Renal cortical epithelial cell (primary cell): Measurements from ENCODE around the gene EDARADD. TPM values are rescaled to one million over a fixed set of nuclear protein-coding genes. Genes with fewer than 3 reads are reported as not detected.

Source experiments
- DNase-seq: peaks from one replicate; pipeline ENCODE4 v3.0.0-alpha.2; 2011; ENCODE audit warnings: low read depth
- total RNA-seq: library from RNA; depleted of rRNA; stranded (reverse); fragments of >200 nt; gene quantifications from 2 replicates; pipeline ENCODE4 v1.2.3, GENCODE V29; 2014

EDARADD gene
- total RNA-seq, 1 donor from 2014 or later = 0.05 TPM

GRCh38 chr1:236392182-236392581, 1.9 kb upstream of the EDARADD start:
- DNase-seq = no peak

- no peak for DNase-seq
Observed at GRCh38 chr1:236394879-236395229, 768 bp downstream of the EDARADD start.

- DNase-seq = no peak
Observed at GRCh38 chr1:236395230-236395946, 1.3 kb downstream of the EDARADD start.

GRCh38 chr1:236395947-236396664, 2.0 kb downstream of the EDARADD start:
- DNase-seq = no peak

GRCh38 chr1:236396665-236397043, 2.6 kb downstream of the EDARADD start:
- DNase-seq = no peak

- DNase-seq = no peak
Observed at GRCh38 chr1:236397173-236397759, 3.2 kb downstream of the EDARADD start.

GRCh38 chr1:236398538-236398937, 4.5 kb downstream of the EDARADD start:
- DNase-seq = no peak

- no peak for DNase-seq
Observed at GRCh38 chr1:236400061-236400603, 6.0 kb downstream of the EDARADD start.

- DNase-seq = no peak
Observed at GRCh38 chr1:236401698-236402097, 7.6 kb downstream of the EDARADD start.

GRCh38 chr1:236403905-236404696, 10.0 kb downstream of the EDARADD start:
- no peak for DNase-seq

- no peak for DNase-seq
Observed at GRCh38 chr1:236407059-236407458, 13.0 kb downstream of the EDARADD start.

- DNase-seq = no peak
Observed at GRCh38 chr1:236413688-236414087, 19.6 kb downstream of the EDARADD start.

GRCh38 chr1:236416165-236416564, 22.1 kb downstream of the EDARADD start:
- no peak for DNase-seq

- DNase-seq = no peak
Observed at GRCh38 chr1:236417336-236417735, 23.2 kb downstream of the EDARADD start.

- no peak for DNase-seq
Observed at GRCh38 chr1:236419502-236419901, 25.4 kb downstream of the EDARADD start.

GRCh38 chr1:236421022-236421421, 26.9 kb downstream of the EDARADD start:
- peak; percentile 16 for DNase-seq

GRCh38 chr1:236421850-236422516, 27.9 kb downstream of the EDARADD start:
- DNase-seq = no peak

GRCh38 chr1:236422517-236422876, 28.4 kb downstream of the EDARADD start:
- no peak for DNase-seq

- no peak for DNase-seq
Observed at GRCh38 chr1:236425031-236425663, 31.1 kb downstream of the EDARADD start.

GRCh38 chr1:236426215-236426614, 32.1 kb downstream of the EDARADD start:
- no peak for DNase-seq

- DNase-seq = peak; percentile 69
Observed at GRCh38 chr1:236429715-236430274, 35.7 kb downstream of the EDARADD start.
